Type B pancreatic cell (in vitro differentiated cells): Measurements from ENCODE around the gene ANKLE2. TPM values are rescaled to one million over a fixed set of nuclear protein-coding genes. Genes with fewer than 3 reads are reported as not detected.
A peak's percentile ranks its signal among the peaks of the same experiment; 100 is the strongest.
"Not testable (repeated sequence)": the region's sequence is repeated elsewhere in the genome, so short reads cannot be mapped to it uniquely, and the experiment has no call there.

Source experiments
- DNase-seq: peaks from one replicate; pipeline ENCODE4 v3.0.0; 2021; ENCODE audit warnings: mixed read lengths; ENCODE audit not compliant: unreplicated experiment; ENCODE audit errors: extremely low spot score
- H3K27ac Mint-ChIP-seq: 2 replicates; pipeline ENCODE4 v1.8.0; 2021; ENCODE audit warnings: mild to moderate bottlenecking, mixed read lengths
- H3K27me3 Mint-ChIP-seq: 2 replicates; pipeline ENCODE4 v1.8.0; 2021; ENCODE audit warnings: mixed read lengths
- H3K36me3 Mint-ChIP-seq: 2 replicates; pipeline ENCODE4 v1.8.0; 2021; ENCODE audit warnings: mixed read lengths
- H3K4me1 Mint-ChIP-seq: one replicate; pipeline ENCODE4 v1.8.0; 2021; ENCODE audit warnings: mixed read lengths; ENCODE audit not compliant: unreplicated experiment
- H3K4me3 Mint-ChIP-seq: 2 replicates; pipeline ENCODE4 v1.8.0; 2021; ENCODE audit warnings: mild to moderate bottlenecking, mixed read lengths
- H3K9me3 Mint-ChIP-seq: 2 replicates; pipeline ENCODE4 v1.8.0; 2021; ENCODE audit warnings: mixed read lengths
- total RNA-seq: library from RNA; stranded (reverse); gene quantifications from 2 replicates; pipeline ENCODE4 v1.2.1, GENCODE V29; 2021; ENCODE audit warnings: low replicate concordance
- TF ChIP-seq, protein P1 (sequence below): fragments of 200-600 bp; sonication (generic); conservative IDR thresholded peaks from 2 replicates; pipeline ENCODE4 v1.5.0; 2021; ENCODE audit warnings: antibody characterized with exemption, mild to moderate bottlenecking

The ANKLE2 gene
- total RNA-seq, 1 donor from 2014 or later: 75.9 TPM

DNA sequence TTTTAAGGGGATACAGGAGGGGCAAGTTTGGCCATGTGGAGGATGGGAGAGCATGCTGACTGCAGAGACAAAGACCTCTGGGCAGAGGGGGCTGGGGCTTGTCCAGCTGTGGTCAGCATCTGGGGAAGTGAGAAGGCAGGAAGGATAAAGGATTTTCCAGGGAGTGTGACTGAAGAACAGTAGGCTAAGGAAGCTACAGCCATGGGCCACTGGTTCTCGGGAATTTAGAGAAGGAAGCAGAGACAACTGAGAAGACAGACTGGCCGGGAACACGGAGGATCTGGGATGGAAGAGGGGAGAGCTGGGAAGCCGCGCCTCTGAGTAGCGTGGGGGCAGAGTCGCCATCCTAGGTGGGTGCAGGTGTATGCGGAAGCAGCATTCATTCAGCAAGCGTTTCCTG is 58.0 kb downstream of the ANKLE2 start:
- no peak for DNase-seq
- H3K4me3 Mint-ChIP-seq: peak overlapping the region; percentile 20
- H3K27ac Mint-ChIP-seq: peak overlapping the region; percentile 63
- H3K4me1 Mint-ChIP-seq: no peaks in the 10 kb centered on the region
- no peaks in the 10 kb centered on the region for H3K9me3 Mint-ChIP-seq
- TF ChIP-seq, protein P1, sequence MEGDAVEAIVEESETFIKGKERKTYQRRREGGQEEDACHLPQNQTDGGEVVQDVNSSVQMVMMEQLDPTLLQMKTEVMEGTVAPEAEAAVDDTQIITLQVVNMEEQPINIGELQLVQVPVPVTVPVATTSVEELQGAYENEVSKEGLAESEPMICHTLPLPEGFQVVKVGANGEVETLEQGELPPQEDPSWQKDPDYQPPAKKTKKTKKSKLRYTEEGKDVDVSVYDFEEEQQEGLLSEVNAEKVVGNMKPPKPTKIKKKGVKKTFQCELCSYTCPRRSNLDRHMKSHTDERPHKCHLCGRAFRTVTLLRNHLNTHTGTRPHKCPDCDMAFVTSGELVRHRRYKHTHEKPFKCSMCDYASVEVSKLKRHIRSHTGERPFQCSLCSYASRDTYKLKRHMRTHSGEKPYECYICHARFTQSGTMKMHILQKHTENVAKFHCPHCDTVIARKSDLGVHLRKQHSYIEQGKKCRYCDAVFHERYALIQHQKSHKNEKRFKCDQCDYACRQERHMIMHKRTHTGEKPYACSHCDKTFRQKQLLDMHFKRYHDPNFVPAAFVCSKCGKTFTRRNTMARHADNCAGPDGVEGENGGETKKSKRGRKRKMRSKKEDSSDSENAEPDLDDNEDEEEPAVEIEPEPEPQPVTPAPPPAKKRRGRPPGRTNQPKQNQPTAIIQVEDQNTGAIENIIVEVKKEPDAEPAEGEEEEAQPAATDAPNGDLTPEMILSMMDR: no peak
- peaks cover 24% of the 10 kb centered on the region for H3K36me3 Mint-ChIP-seq
- H3K27me3 Mint-ChIP-seq: no peaks in the 10 kb centered on the region

- no peak overlapping the region for H3K4me3 Mint-ChIP-seq
- H3K36me3 Mint-ChIP-seq: peaks cover 23% of the 10 kb centered on the region
- H3K4me1 Mint-ChIP-seq: no peaks in the 10 kb centered on the region
- TF ChIP-seq, protein P1: no peak
- H3K27ac Mint-ChIP-seq: no peak overlapping the region
- no peak for DNase-seq
- no peaks in the 10 kb centered on the region for H3K27me3 Mint-ChIP-seq
- H3K9me3 Mint-ChIP-seq: no peaks in the 10 kb centered on the region
These were observed 59.0 kb downstream of the ANKLE2 start for GRCh38 chr12:132702640-132703039.

DNA sequence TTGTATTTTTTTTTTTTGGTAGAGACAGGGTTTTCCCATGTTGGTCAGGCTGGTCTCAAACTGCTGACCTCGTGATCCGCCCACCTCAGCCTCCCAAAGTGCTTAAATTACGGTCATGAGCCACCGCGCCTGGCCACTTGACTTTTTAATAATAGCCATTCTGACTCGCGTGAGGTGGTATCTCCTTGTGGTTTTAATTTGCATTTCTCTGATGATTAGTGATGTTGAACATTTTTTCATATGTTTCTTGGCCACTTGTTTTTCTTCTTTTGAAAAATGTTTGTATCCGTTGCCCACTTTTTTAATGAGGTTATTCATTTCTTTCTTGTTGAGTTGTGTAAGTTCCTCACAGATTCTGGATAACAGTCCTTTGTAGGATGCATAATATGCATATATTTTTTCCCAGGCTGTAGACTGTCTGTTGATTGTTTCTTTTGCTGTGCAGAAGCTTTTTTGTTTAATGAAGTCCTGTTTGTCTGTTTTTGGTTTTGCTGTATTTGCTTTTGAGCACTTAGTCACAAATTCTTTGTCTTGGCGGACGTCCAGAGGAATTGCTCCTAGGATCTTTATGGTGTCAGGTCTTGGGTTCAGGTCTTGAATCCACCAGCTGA is 61.3 kb downstream of the ANKLE2 start:
- Mint-ChIP-seq H3K27ac (no peak overlapping the region), H3K27me3 (no peaks in the 10 kb centered on the region), H3K36me3 (peaks cover 22% of the 10 kb centered on the region), H3K4me3 (no peak overlapping the region), H3K4me1 (no peaks in the 10 kb centered on the region), H3K9me3 (no peaks in the 10 kb centered on the region)
- TF ChIP-seq, protein P1: no peak
- no peak for DNase-seq

- no peaks in the 10 kb centered on the region for H3K4me1 Mint-ChIP-seq
- no peak overlapping the region for H3K4me3 Mint-ChIP-seq
- DNase-seq: no peak
- no peak overlapping the region for H3K27ac Mint-ChIP-seq
- TF ChIP-seq, protein P1: no peak
- no peaks in the 10 kb centered on the region for H3K27me3 Mint-ChIP-seq
- peaks cover 18% of the 10 kb centered on the region for H3K36me3 Mint-ChIP-seq
- H3K9me3 Mint-ChIP-seq: no peaks in the 10 kb centered on the region
These were observed 63.3 kb downstream of the ANKLE2 start for GRCh38 chr12:132698341-132698740.

- no peak overlapping the region for H3K4me3 Mint-ChIP-seq
- H3K36me3 Mint-ChIP-seq: peaks cover 16% of the 10 kb centered on the region
- H3K27ac Mint-ChIP-seq: no peak overlapping the region
- no peaks in the 10 kb centered on the region for H3K4me1 Mint-ChIP-seq
- H3K9me3 Mint-ChIP-seq: no peaks in the 10 kb centered on the region
- TF ChIP-seq, protein P1: no peak
- no peaks in the 10 kb centered on the region for H3K27me3 Mint-ChIP-seq
- DNase-seq: no peak
These were observed 66.2 kb downstream of the ANKLE2 start for GRCh38 chr12:132695431-132695830.

GRCh38 chr12:132694888-132695287 is 66.7 kb downstream of the ANKLE2 start:
- H3K9me3 Mint-ChIP-seq, H3K27me3 Mint-ChIP-seq, H3K27ac Mint-ChIP-seq, H3K4me3 Mint-ChIP-seq, H3K4me1 Mint-ChIP-seq, DNase-seq: not testable (repeated sequence)
- H3K36me3 Mint-ChIP-seq: peaks cover 13% of the 10 kb centered on the region

DNA sequence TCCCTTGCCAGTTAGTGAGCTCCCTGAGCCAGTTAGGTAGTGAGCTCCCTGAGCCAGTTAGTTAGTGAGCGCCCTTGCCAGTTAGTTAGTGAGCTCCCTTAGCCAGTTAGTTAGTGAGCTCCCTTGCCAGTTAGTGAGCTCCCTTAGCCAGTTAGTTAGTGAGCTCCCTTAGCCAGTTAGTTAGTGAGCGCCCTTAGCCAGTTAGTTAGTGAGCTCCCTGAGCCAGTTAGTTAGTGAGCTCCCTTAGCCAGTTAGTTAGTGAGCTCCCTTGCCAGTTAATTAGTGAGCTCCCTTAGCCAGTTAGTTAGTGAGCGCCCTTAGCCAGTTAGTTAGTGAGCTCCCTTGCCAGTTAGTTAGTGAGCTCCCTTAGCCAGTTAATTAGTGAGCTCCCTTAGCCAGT is 69.6 kb downstream of the ANKLE2 start:
- not testable (repeated sequence) for DNase-seq, H3K4me3 Mint-ChIP-seq, H3K27ac Mint-ChIP-seq, H3K4me1 Mint-ChIP-seq, H3K36me3 Mint-ChIP-seq, H3K27me3 Mint-ChIP-seq, H3K9me3 Mint-ChIP-seq
